ENCODE measurements around the gene FETUB.
A peak's percentile ranks its signal among the peaks of the same experiment; 100 is the strongest.

The FETUB gene

DNA sequence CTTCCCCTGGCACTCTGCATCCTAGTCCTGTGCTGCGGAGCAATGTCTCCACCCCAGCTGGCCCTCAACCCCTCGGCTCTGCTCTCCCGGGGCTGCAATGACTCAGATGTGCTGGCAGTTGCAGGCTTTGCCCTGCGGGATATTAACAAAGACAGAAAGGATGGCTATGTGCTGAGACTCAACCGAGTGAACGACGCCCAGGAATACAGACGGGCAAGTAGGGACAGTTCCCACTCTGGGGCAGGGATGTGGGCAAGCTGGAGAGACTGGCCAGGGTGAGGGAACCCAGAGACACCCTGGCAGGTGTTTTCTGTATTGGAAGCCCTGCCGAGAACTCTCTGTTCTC lies 247 bp downstream of the FETUB start:
- no peak overlapping the region for H3K4me3 ChIP-seq (ENCODE audit: low read depth, low read length)
- H3K9me3 ChIP-seq (ENCODE audit: control insufficient read depth, insufficient read depth, low read length), result no peaks in the 10 kb centered on the region
- no peaks in the 10 kb centered on the region for H3K27me3 ChIP-seq (ENCODE audit: control insufficient read depth, insufficient read depth, low read length)
- H3K36me3 ChIP-seq (ENCODE audit: control insufficient read depth, insufficient read depth, low read length), result no peaks in the 10 kb centered on the region
- H3K9ac ChIP-seq (ENCODE audit: low read depth, low read length), result no peak overlapping the region
- H3K27ac ChIP-seq (ENCODE audit: low read depth, low read length), result no peak overlapping the region
- H3K4me1 ChIP-seq (ENCODE audit: control insufficient read depth, insufficient read depth, low read length), result peaks cover 25% of the 10 kb centered on the region

DNA sequence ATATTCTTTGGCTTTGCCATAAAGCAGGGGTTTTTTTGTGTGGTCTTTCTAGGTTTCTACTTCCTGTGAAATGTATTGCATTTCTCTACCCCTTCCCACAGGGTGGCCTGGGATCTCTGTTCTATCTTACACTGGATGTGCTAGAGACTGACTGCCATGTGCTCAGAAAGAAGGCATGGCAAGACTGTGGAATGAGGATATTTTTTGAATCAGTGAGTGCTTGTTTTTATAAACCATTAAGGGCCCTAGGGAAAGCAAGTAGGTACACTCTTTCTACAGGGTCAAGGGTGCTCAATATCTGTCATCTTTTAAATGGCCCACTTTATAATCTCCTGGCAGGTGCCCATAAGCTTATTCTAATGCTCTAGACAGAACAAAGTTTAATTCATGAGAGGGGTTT lies 730 bp downstream of the FETUB start:
- Histone ChIP-seq H3K36me3 (ENCODE audit: control insufficient read depth, insufficient read depth, low read length) (no peaks in the 10 kb centered on the region), H3K27me3 (ENCODE audit: control insufficient read depth, insufficient read depth, low read length) (no peaks in the 10 kb centered on the region), H3K4me3 (ENCODE audit: low read depth, low read length) (no peak overlapping the region), H3K27ac (ENCODE audit: low read depth, low read length) (no peak overlapping the region), H3K9ac (ENCODE audit: low read depth, low read length) (no peak overlapping the region), H3K9me3 (ENCODE audit: control insufficient read depth, insufficient read depth, low read length) (no peaks in the 10 kb centered on the region), H3K4me1 (ENCODE audit: control insufficient read depth, insufficient read depth, low read length) (peaks cover 25% of the 10 kb centered on the region)

DNA sequence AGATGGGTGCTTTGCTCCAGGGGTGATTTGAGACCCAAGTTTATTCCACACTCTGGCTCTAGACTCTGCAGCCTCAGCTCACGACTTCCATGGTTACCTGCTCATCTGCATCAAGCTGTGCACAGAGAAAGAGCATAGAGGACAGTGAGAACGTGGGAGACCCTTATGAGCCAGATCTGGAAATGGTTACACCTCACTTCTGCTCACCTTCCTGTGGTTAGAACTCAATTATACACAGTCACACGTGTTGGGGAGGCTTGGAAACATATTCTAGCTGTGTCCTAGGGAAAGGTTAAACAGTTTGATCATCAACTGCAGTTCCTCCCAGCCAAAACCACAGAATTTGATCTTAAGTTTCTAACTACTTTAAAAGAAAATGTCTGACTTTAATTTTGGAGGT lies 1.8 kb downstream of the FETUB start:
- peaks cover 25% of the 10 kb centered on the region for H3K4me1 ChIP-seq (ENCODE audit: control insufficient read depth, insufficient read depth, low read length)
- H3K9me3 ChIP-seq (ENCODE audit: control insufficient read depth, insufficient read depth, low read length), result no peaks in the 10 kb centered on the region

DNA sequence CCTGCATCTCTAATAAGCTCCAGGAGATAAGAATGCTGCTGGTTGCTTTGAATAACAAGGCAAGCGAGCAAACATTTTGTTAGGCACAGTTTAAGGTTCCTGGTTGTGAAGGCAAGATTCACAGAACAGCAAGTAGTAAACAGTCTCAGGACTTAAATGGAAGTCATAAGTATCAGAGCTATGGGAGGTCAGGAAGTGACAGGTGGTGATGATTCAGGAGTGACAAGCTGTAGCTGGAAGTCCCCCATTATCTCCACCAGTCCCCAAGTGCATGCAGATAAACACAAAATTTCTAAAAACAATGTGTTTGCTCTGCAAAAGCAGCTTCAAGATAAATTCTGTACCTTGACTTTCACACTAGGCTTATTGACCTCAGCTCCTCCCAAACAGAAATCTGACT lies 3.3 kb downstream of the FETUB start:
- Histone ChIP-seq H3K9ac (ENCODE audit: low read depth, low read length) (no peak overlapping the region), H3K9me3 (ENCODE audit: control insufficient read depth, insufficient read depth, low read length) (no peaks in the 10 kb centered on the region), H3K4me1 (ENCODE audit: control insufficient read depth, insufficient read depth, low read length) (peaks cover 25% of the 10 kb centered on the region), H3K4me3 (ENCODE audit: low read depth, low read length) (no peak overlapping the region), H3K27ac (ENCODE audit: low read depth, low read length) (peak overlapping the region; percentile 71), H3K27me3 (ENCODE audit: control insufficient read depth, insufficient read depth, low read length) (no peaks in the 10 kb centered on the region), H3K36me3 (ENCODE audit: control insufficient read depth, insufficient read depth, low read length) (no peaks in the 10 kb centered on the region)

More for the DNA sequence above, 1.8 kb downstream of the FETUB start:
- H3K9ac ChIP-seq (ENCODE audit: low read depth, low read length), result no peak overlapping the region
- no peaks in the 10 kb centered on the region for H3K36me3 ChIP-seq (ENCODE audit: control insufficient read depth, insufficient read depth, low read length)
- H3K27me3 ChIP-seq (ENCODE audit: control insufficient read depth, insufficient read depth, low read length), result no peaks in the 10 kb centered on the region
- no peak overlapping the region for H3K4me3 ChIP-seq (ENCODE audit: low read depth, low read length)
- H3K27ac ChIP-seq (ENCODE audit: low read depth, low read length), result no peak overlapping the region

DNA sequence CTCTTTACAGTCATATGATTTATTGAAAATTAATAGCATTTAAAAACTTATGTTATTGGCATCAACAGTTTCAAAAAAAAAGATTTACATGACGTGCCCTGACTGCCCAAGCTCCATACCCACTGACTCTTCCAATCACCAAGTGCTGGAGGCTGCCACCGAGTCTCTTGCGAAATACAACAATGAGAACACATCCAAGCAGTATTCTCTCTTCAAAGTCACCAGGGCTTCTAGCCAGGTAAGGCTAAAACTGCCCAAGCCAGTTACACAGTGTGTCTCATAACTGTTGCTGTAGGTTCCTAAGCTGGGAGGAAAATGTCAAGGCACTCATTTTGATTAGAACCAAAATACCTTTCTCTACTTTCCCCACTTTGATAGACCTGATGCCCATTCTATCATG lies 4.5 kb downstream of the FETUB start:
- no peak overlapping the region for H3K4me3 ChIP-seq (ENCODE audit: low read depth, low read length)
- H3K27ac ChIP-seq (ENCODE audit: low read depth, low read length), result no peak overlapping the region
- no peak overlapping the region for H3K9ac ChIP-seq (ENCODE audit: low read depth, low read length)
- no peaks in the 10 kb centered on the region for H3K9me3 ChIP-seq (ENCODE audit: control insufficient read depth, insufficient read depth, low read length)
- no peaks in the 10 kb centered on the region for H3K27me3 ChIP-seq (ENCODE audit: control insufficient read depth, insufficient read depth, low read length)
- peaks cover 25% of the 10 kb centered on the region for H3K4me1 ChIP-seq (ENCODE audit: control insufficient read depth, insufficient read depth, low read length)
- H3K36me3 ChIP-seq (ENCODE audit: control insufficient read depth, insufficient read depth, low read length), result no peaks in the 10 kb centered on the region

DNA sequence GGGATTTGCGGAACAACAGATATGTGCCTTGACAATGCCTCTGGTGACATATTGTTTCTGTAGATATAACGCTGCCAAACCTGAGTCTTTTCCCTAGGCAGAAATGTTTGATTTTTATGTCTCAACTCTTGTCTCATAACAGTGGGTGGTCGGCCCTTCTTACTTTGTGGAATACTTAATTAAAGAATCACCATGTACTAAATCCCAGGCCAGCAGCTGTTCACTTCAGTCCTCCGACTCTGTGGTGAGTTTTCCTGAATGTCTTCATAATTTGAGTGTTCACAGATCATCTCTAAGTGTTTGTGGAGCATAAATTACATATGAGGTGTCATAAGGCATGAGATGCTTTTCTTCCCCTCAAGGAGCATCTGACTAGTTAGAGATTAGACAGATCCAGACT lies 5.9 kb downstream of the FETUB start:
- H3K27ac ChIP-seq (ENCODE audit: low read depth, low read length), result no peak overlapping the region

DNA sequence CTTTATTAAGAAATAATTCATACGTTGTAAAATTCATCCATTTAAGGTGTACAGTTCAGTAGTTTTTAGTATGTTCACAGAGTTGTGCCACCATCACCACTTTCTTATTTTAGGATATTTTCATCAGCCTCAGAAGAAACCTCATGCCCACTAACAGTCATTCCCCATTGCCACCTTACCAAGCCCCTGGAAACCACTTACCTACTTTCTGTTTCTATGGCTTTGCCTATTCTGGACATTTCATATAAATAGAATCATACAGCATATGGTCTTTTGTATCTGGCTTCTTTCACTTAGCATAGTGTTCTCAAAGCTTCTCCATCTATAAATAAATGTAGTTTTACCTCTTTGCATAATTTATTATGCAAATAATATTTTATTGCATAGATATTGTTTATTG lies 6.6 kb downstream of the FETUB start:
- H3K27me3 ChIP-seq (ENCODE audit: control insufficient read depth, insufficient read depth, low read length), result no peaks in the 10 kb centered on the region
- no peak overlapping the region for H3K9ac ChIP-seq (ENCODE audit: low read depth, low read length)
- no peaks in the 10 kb centered on the region for H3K36me3 ChIP-seq (ENCODE audit: control insufficient read depth, insufficient read depth, low read length)
- no peak overlapping the region for H3K27ac ChIP-seq (ENCODE audit: low read depth, low read length)
- H3K4me1 ChIP-seq (ENCODE audit: control insufficient read depth, insufficient read depth, low read length), result peaks cover 12% of the 10 kb centered on the region
- H3K4me3 ChIP-seq (ENCODE audit: low read depth, low read length), result no peak overlapping the region
- no peaks in the 10 kb centered on the region for H3K9me3 ChIP-seq (ENCODE audit: control insufficient read depth, insufficient read depth, low read length)

More for the DNA sequence above, 5.9 kb downstream of the FETUB start:
- Histone ChIP-seq H3K36me3 (ENCODE audit: control insufficient read depth, insufficient read depth, low read length) (no peaks in the 10 kb centered on the region), H3K4me3 (ENCODE audit: low read depth, low read length) (no peak overlapping the region), H3K4me1 (ENCODE audit: control insufficient read depth, insufficient read depth, low read length) (peaks cover 15% of the 10 kb centered on the region), H3K9ac (ENCODE audit: low read depth, low read length) (no peak overlapping the region), H3K27me3 (ENCODE audit: control insufficient read depth, insufficient read depth, low read length) (no peaks in the 10 kb centered on the region), H3K9me3 (ENCODE audit: control insufficient read depth, insufficient read depth, low read length) (no peaks in the 10 kb centered on the region)

DNA sequence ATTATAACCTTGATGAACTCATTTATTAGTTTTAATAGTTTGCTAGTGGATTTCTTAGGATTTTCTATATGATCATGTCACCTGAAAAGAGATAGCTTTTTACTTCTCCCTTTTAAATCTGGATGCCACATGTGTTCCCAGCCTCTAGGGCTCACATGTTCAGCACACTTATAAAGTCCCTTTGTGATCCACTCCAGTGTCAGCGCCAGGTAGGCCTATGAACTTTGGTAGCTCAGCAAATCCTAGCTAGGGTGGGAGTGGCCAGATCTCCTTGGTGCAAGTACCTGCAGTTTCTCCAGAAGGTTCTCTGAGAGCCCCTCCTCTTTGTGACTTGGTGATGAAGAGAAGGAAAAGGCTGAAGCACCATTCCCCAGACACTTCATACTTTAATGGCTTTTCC lies 8.7 kb downstream of the FETUB start:
- H3K9me3 ChIP-seq (ENCODE audit: control insufficient read depth, insufficient read depth, low read length), result no peaks in the 10 kb centered on the region
- no peak overlapping the region for H3K9ac ChIP-seq (ENCODE audit: low read depth, low read length)
- H3K4me1 ChIP-seq (ENCODE audit: control insufficient read depth, insufficient read depth, low read length), result no peaks in the 10 kb centered on the region; the same call in 1 of the 2 replicates
- no peaks in the 10 kb centered on the region for H3K27me3 ChIP-seq (ENCODE audit: control insufficient read depth, insufficient read depth, low read length)
- H3K36me3 ChIP-seq (ENCODE audit: control insufficient read depth, insufficient read depth, low read length), result no peaks in the 10 kb centered on the region
- H3K27ac ChIP-seq (ENCODE audit: low read depth, low read length), result no peak overlapping the region
- H3K4me3 ChIP-seq (ENCODE audit: low read depth, low read length), result no peak overlapping the region

DNA sequence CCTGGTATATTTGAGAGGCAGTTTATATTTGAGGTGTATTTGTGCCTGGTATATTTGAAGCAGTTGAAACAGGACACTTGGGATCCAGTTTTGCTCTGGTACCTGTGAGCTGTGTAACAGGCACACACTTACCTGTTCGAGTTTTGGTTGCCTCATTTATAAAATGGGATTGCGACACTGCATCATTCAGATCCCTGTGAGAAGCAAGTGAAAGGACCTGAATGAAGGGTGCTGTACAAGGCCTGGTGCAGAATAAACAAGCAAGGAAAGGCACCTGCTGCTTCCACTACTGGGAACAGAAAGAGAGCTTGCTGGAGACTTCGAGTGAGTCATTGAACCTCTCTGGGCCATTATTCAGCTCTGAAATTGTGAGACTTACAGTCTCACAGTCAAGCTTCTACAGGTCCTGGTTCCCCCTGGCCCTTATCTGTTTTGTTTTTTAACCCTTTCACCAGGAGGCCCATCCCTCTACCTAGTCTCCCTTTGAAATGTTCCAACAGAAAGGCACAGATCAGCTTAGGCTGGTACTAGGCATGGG lies 11.5 kb downstream of the FETUB start:
- no peaks in the 10 kb centered on the region for H3K9me3 ChIP-seq (ENCODE audit: control insufficient read depth, insufficient read depth, low read length)
- H3K36me3 ChIP-seq (ENCODE audit: control insufficient read depth, insufficient read depth, low read length), result no peaks in the 10 kb centered on the region
- no peaks in the 10 kb centered on the region for H3K27me3 ChIP-seq (ENCODE audit: control insufficient read depth, insufficient read depth, low read length)
- H3K4me1 ChIP-seq (ENCODE audit: control insufficient read depth, insufficient read depth, low read length), result peaks cover 12% of the 10 kb centered on the region
- H3K9ac ChIP-seq (ENCODE audit: low read depth, low read length), result no peak overlapping the region
- H3K4me3 ChIP-seq (ENCODE audit: low read depth, low read length), result no peak overlapping the region
- no peak overlapping the region for H3K27ac ChIP-seq (ENCODE audit: low read depth, low read length)

DNA sequence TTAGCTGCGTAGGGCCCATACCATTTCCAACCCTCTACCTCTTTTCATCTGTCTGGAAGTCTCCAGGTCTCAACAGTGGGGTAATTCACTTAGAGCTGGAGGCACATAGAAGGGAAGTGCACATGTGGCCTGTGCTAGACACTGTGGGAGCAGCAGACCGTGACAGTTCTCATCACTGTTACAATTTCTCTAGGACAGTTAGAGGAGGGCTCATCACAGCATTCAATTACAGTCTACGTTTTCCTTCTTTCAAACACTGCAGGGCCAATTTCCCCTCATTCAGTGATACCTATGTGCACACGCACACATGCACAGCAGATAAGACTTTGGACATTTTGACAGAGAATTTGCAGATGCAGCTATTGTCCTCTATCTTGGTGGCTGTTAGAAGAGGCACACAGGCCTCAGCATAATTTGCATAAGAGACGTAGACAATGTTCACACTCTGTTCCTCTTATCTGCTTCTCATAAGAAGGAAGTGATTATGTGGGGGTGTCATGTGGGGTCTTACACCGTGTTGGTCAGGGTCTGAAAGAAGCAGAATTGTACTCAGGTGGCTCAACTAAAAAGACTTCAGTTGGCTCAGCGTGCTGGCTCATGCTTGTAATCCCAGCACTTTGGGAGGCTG lies 13.0 kb downstream of the FETUB start:
- no peaks in the 10 kb centered on the region for H3K36me3 ChIP-seq (ENCODE audit: control insufficient read depth, insufficient read depth, low read length)
- no peaks in the 10 kb centered on the region; the same call in 1 of the 2 replicates for H3K9me3 ChIP-seq (ENCODE audit: control insufficient read depth, insufficient read depth, low read length)
- H3K9ac ChIP-seq (ENCODE audit: low read depth, low read length), result no peak overlapping the region
- H3K27me3 ChIP-seq (ENCODE audit: control insufficient read depth, insufficient read depth, low read length), result no peaks in the 10 kb centered on the region
- peaks cover 12% of the 10 kb centered on the region for H3K4me1 ChIP-seq (ENCODE audit: control insufficient read depth, insufficient read depth, low read length)
- no peak overlapping the region for H3K27ac ChIP-seq (ENCODE audit: low read depth, low read length)
- no peak overlapping the region for H3K4me3 ChIP-seq (ENCODE audit: low read depth, low read length)

DNA sequence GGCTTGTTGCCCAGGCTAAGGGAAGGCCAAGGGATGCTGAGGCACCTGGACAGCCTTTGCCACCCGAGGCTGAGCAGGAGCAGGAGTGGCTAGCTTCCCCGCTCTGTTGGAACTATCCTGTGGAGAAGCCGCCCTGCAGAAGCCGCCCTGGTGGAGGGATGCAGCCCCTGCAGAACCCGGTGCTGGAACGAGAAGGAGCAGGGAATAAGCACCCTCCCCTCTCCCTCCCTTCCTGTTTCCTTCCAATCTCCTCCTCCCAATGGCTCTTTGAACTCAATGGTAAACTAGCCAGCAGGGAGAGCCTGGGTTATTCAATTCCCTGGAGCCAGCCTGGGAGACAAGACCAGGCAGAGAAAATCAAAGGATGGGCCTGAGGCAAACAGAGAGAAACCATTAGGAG lies 13.8 kb downstream of the FETUB start:
- no peaks in the 10 kb centered on the region for H3K27me3 ChIP-seq (ENCODE audit: control insufficient read depth, insufficient read depth, low read length)
- peak overlapping the region; percentile 65 for H3K27ac ChIP-seq (ENCODE audit: low read depth, low read length)
- H3K4me3 ChIP-seq (ENCODE audit: low read depth, low read length), result no peak overlapping the region
- H3K4me1 ChIP-seq (ENCODE audit: control insufficient read depth, insufficient read depth, low read length), result peaks cover 12% of the 10 kb centered on the region
- H3K9ac ChIP-seq (ENCODE audit: low read depth, low read length), result no peak overlapping the region
- H3K9me3 ChIP-seq (ENCODE audit: control insufficient read depth, insufficient read depth, low read length), result no peaks in the 10 kb centered on the region; the same call in 1 of the 2 replicates
- H3K36me3 ChIP-seq (ENCODE audit: control insufficient read depth, insufficient read depth, low read length), result no peaks in the 10 kb centered on the region

All from HUES48 (cell line).